ENCODE results near the gene TRPM1. TPM values are rescaled to one million over a fixed set of nuclear protein-coding genes. Genes with fewer than 3 reads are reported as not detected.

Gene TRPM1
- total RNA-seq, 2 donors from 2014 or later, result 5.5 TPM; not detected in 1

GRCh38 chr15:31024979-31025378, 76.5 kb downstream of the TRPM1 start:
- TF ChIP-seq CTCF (IDR thresholded peaks at IDR 0.05) (no peak), POLR2A (IDR thresholded peaks at IDR 0.05) (no peak), POLR2AphosphoS5 (IDR thresholded peaks at IDR 0.05) (no peak)
- Histone ChIP-seq H3K4me3 (no peak overlapping the region), H3K27ac (no peak overlapping the region), H3K36me3 (no peaks in the 10 kb centered on the region), H3K4me1 (replicated peaks) (no peaks in the 10 kb centered on the region), H3K27me3 (replicated peaks; ENCODE audit: insufficient read depth) (no peaks in the 10 kb centered on the region), H3K9me3 (no peaks in the 10 kb centered on the region)
- 13% methylated on average over 3 of the region's 3 CpGs for WGBS
- no peak for DNase-seq (ENCODE audit: low spot score)
- intact Hi-C loops (cut with DNase I), result no loop called here

- no peaks in the 10 kb centered on the region for H3K9me3 ChIP-seq
- WGBS, result 24% methylated on average over 5 of the region's 5 CpGs
- H3K4me3 ChIP-seq, result no peak overlapping the region
- intact Hi-C loops (cut with DNase I), result no loop called here
- H3K27ac ChIP-seq, result no peak overlapping the region
- H3K36me3 ChIP-seq, result no peaks in the 10 kb centered on the region
- DNase-seq (ENCODE audit: low spot score), result no peak
- no peaks in the 10 kb centered on the region for H3K27me3 ChIP-seq (replicated peaks; ENCODE audit: insufficient read depth)
- no peak for TF ChIP-seq CTCF (IDR thresholded peaks at IDR 0.05)
- TF ChIP-seq POLR2AphosphoS5 (IDR thresholded peaks at IDR 0.05), result peak; percentile 8
- no peaks in the 10 kb centered on the region for H3K4me1 ChIP-seq (replicated peaks)
Measured at GRCh38 chr15:31024330-31024729, 77.2 kb downstream of the TRPM1 start.

- 73% methylated on average over 5 of the region's 5 CpGs for WGBS
- TF ChIP-seq POLR2AphosphoS5 (IDR thresholded peaks at IDR 0.05), result no peak
- TF ChIP-seq CTCF (IDR thresholded peaks at IDR 0.05), result no peak
- TF ChIP-seq POLR2A (IDR thresholded peaks at IDR 0.05), result no peak
- H3K27ac ChIP-seq, result no peak overlapping the region
Measured at GRCh38 chr15:31023841-31024240, 77.7 kb downstream of the TRPM1 start.

GRCh38 chr15:31021067-31021665, 80.4 kb downstream of the TRPM1 start:
- WGBS, result 94% methylated on average over 5 of the region's 5 CpGs
- no peak overlapping the region for H3K4me3 ChIP-seq
- H3K27me3 ChIP-seq (replicated peaks; ENCODE audit: insufficient read depth), result no peaks in the 10 kb centered on the region
- no peaks in the 10 kb centered on the region for H3K9me3 ChIP-seq
- no peak for TF ChIP-seq POLR2A (IDR thresholded peaks at IDR 0.05)
- no peak for TF ChIP-seq POLR2AphosphoS5 (IDR thresholded peaks at IDR 0.05)
- no peak for TF ChIP-seq CTCF (IDR thresholded peaks at IDR 0.05)
- no peak for DNase-seq (ENCODE audit: low spot score)
- intact Hi-C loops (cut with DNase I), result no loop called here
- H3K4me1 ChIP-seq (replicated peaks), result no peaks in the 10 kb centered on the region
- H3K36me3 ChIP-seq, result no peaks in the 10 kb centered on the region
- no peak overlapping the region for H3K27ac ChIP-seq

More at GRCh38 chr15:31023841-31024240, 77.7 kb downstream of the TRPM1 start:
- Histone ChIP-seq H3K27me3 (replicated peaks; ENCODE audit: insufficient read depth) (no peaks in the 10 kb centered on the region), H3K9me3 (no peaks in the 10 kb centered on the region), H3K4me1 (replicated peaks) (no peaks in the 10 kb centered on the region), H3K36me3 (no peaks in the 10 kb centered on the region), H3K4me3 (no peak overlapping the region)
- intact Hi-C loops (cut with DNase I), result no loop called here
- no peak for DNase-seq (ENCODE audit: low spot score)

GRCh38 chr15:31020542-31020941, 81.0 kb downstream of the TRPM1 start:
- Histone ChIP-seq H3K4me3 (no peak overlapping the region), H3K36me3 (no peaks in the 10 kb centered on the region), H3K4me1 (replicated peaks) (no peaks in the 10 kb centered on the region), H3K9me3 (no peaks in the 10 kb centered on the region), H3K27me3 (replicated peaks; ENCODE audit: insufficient read depth) (no peaks in the 10 kb centered on the region), H3K27ac (no peak overlapping the region)
- no peak for DNase-seq (ENCODE audit: low spot score)
- TF ChIP-seq CTCF (IDR thresholded peaks at IDR 0.05), result no peak
- TF ChIP-seq POLR2AphosphoS5 (IDR thresholded peaks at IDR 0.05), result no peak
- no peak for TF ChIP-seq POLR2A (IDR thresholded peaks at IDR 0.05)
- intact Hi-C loops (cut with DNase I), result no loop called here
- WGBS, result 87% methylated on average over 5 of the region's 5 CpGs
